Suppressor macrophage (primary cell): ENCODE results near the gene SNURF.
A peak's percentile ranks its signal among the peaks of the same experiment; 100 is the strongest.
"Not testable (repeated sequence)": the region's sequence is repeated elsewhere in the genome, so short reads cannot be mapped to it uniquely, and the experiment has no call there.

Experiments used
- DNase-seq, 4 experiments: peaks; one replicate each; pipeline ENCODE4 v3.0.0-alpha.2; 2020 to 2022
- total RNA-seq, 17 experiments: gene quantifications; one replicate each; lab custom pipeline; 2026; ENCODE audit warnings: mixed read lengths in 6 of 17, inconsistent platforms in 3 of 17; lab: John Stamatoyannopoulos, UW

SNURF gene
- 0 to 0.53 (median 0.07) reads per million in 17 experiments for total RNA-seq

GRCh38 chr15:24954783-24955530 lies at the start of gene SNURF, which contains the start of gene SNRPN:
TSS of gene SNURF (plus strand) at chr15:24954987. CDS start at chr15:24955049, 62 bp downstream.
TSS of gene SNRPN (plus strand) at chr15:24954987. CDS start at chr15:24974454, 19,467 bp downstream.
- DNase-seq, result peak; percentile 71 to 85 (median 77)

- no peak for DNase-seq
These were observed 38.3 kb upstream of the SNURF start for GRCh38 chr15:24916305-24917009.

GRCh38 chr15:24917431-24917830 lies 37.4 kb upstream of the SNURF start:
- DNase-seq, result no peak

GRCh38 chr15:24919446-24919845 lies 35.3 kb upstream of the SNURF start:
- no peak for DNase-seq

DNA sequence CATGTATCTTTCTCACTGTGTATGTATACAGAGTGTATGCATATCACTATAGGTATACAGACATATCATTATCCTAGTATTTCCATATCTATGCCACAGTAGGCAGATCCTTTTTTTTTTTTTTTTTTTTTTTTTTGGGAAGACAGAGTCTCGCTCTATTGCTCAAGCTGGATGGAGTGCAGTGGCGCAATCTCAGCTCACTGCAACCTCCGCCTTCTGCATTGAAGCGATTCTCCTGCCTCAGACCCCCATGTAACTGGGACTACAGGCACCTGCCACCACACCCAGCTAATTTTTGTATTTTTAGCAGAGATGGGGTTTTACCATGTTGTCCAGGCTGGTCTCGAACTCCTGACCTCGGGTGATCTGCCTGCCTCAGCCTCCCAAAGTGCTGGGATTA lies 32.0 kb upstream of the SNURF start:
- not testable (repeated sequence) for DNase-seq

DNA sequence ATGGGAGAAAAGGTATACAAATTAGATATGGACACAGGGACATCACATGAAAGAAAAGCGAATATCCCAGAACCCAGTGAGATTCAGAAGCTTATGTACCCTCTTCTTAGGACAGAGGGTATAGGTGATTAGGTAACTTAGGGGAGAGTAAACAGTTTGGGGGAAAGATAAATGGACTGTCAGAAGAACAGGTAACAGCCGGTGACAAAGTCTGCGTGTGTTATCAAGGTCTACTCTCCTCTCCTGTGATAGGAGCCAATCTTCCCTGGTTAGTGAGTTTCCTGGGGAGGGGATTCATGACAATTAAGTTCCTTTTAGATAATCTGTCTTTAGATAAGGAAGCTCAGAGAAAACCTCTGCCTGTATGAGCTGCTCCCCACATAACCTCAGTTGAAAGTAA lies 30.6 kb upstream of the SNURF start:
- no peak for DNase-seq

DNA sequence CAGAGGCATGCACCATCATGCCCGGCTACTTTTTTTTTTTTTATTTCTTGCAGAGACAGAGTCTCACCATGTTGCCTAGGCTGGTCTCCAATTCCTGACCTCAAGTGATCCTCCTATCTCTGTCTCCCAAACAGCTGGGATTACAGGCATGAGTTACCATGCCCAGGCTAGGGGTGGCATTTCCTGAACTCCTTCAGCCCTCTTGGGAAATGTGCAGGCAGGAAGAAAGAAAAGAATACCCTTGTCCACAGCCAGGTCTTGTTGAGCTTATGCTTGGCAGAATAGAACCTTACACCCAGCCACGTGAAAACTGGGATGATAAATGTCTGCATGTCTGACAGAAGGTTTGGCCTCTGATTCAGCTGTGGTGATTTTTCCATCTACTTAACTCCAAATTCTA lies 30.2 kb upstream of the SNURF start:
- DNase-seq, result no peak

DNA sequence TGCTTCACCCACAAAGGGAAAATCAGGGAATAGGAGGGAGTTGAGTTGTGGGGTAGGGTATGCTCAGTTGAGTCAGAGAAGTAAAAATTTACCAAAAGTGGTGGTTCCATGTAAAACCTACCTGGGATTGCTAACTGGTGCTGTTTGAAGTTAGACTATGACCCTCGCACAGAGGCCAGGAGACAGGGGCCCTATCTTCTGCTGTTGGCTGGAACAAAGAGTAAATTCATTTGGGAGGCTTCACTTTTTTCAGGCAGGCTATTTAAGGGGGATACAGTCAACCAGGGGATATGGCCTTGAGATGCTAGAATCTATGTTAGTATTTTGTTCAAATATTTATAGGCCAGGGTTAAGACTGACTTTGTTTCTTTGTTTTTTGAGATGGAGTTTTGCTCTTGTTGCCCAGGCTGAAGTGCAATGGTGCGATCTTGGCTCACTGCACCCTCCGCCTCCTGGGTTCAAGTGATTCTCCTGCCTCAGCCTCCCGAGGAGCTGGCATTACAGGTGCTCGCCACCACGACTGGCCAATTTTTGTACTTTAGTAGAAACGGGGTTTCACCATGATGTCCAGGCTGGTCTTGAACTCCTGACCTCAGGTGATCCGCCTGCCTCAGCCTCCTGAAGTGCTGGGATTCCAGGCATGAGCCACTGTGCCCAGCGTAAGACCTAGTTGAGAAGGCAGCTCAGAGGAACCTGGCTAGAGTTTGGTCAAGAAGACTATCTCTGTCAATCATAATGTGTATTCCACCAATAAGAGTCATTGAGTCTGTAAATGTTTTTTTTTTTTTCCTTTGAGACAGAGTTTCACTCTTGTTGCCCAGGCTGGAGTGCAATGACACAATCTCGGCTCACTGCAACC lies 22.7 kb upstream of the SNURF start:
- DNase-seq, result not testable (repeated sequence)

- DNase-seq, result no peak
These were observed 21.1 kb upstream of the SNURF start for GRCh38 chr15:24933716-24934115.

DNA sequence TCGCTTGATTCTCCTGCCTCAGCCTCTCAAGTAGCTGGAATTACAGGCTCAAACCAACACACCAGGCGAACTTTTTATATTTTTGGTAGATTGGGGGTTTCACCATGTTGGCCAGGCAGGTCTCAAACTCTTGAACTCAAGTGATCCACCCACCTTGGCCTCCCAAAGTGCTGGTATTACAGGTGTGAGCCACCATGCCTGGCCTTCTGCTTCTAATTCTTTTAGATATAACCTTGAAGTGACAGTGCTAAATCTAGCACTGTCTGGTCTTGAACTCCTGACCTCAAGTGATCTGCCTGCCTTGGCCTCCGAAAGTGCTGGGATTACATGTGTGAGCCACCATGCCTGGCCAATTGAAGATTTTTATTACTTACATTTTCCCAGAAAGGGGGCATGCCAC lies 16.6 kb upstream of the SNURF start:
- not testable (repeated sequence) for DNase-seq

DNA sequence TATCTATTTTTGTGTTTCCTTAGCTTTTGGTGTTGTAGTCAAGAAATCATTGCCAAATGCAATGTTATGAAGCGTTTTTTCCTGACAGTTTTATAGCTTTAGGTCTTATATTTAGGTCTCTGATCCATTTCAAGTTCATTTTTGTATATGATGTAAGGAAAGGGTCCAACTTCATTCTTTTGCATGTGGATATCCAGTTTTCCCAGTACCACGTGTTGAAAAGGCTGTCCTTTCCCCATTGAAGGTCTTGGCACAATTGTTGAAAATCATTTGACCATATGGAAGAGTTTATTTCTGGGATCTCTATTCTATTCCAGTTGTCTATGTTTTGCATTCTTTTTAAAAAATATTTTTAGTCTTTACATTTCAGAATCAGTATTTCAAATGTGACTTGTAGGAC lies 14.6 kb upstream of the SNURF start:
- DNase-seq, result no peak

DNA sequence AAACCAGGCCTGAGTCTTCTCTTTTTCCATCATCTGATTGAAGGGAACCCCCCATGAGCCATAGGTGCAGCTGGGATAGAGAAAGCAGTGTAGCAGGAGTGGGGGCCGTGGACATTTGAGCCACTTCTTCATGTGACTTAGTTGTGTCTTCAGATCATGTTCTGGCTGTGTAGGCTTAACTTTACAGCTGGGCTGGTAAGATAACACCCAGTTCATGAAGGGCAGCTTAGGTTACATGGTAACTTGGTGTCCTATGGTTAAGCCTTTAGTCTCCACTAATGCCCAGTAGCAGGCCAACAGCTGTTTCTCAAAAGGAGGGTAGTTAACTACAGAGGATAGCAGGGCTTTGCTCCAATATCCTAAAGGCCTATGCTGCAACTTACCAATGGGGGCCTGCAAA lies 11.4 kb upstream of the SNURF start:
- no peak for DNase-seq

- no peak for DNase-seq
These were observed 9.8 kb upstream of the SNURF start for GRCh38 chr15:24944954-24945353.

GRCh38 chr15:24945711-24946110 lies 9.1 kb upstream of the SNURF start:
- DNase-seq, result no peak

DNA sequence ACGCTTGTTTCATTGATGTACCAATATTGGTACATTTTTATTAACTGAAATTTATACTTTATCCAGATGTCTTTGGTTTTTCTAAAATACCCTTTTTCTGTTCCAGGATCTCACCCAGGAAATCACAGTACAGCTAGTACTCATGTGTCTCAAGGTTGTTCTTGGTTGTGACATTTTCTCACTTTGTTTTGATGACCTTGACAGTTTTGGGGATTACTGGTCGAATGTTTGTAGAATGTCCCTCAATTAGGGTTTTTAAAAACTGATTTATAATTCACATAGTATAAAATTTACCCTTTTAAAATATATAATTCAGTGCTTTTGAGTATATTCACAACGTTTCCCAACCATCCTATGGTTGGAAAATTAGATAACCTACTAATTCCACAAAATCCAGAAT lies 6.3 kb upstream of the SNURF start:
- DNase-seq, result no peak

- DNase-seq, result peak in 2 of 4 experiments; percentile 11 to 18
These were observed 739 bp downstream of the SNURF start for GRCh38 chr15:24955531-24955921.

- DNase-seq, result peak; percentile 61 to 80 (median 68)
These were observed 1.5 kb downstream of the SNURF start for GRCh38 chr15:24956111-24956838.

DNA sequence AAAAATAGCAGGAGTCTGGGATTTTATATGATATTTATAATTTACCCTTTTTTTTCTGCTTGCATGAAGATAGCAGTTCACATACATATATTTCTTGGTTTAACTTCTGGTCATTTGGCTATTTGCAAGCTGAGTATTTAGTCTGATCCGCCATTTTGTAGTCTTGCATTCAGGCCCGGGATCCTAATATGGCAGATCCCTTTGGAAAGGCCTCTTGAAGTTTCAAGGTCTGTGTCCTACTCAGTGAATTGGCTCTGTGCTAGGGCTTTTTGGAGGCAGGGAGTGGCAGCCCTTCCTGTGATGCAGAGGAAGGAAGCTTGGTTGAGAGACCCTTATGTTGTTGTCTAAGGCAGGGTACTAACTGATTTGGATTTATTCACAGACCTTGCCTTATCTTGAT lies 2.9 kb downstream of the SNURF start:
- DNase-seq, result no peak

GRCh38 chr15:24961967-24962366 lies 7.2 kb downstream of the SNURF start:
- DNase-seq, result no peak

GRCh38 chr15:24962880-24963279 lies 8.1 kb downstream of the SNURF start:
- no peak for DNase-seq

- no peak for DNase-seq
These were observed 11.7 kb downstream of the SNURF start for GRCh38 chr15:24966364-24967103.

GRCh38 chr15:24971052-24971451 lies 16.3 kb downstream of the SNURF start:
- DNase-seq, result no peak
